GM23338 (cell line): ENCODE results near the gene EEF2. TPM values are rescaled to one million over a fixed set of nuclear protein-coding genes. Genes with fewer than 3 reads are reported as not detected.

Experiments
- ATAC-seq: fragments of 200-7000 bp; cut with Tn5 transposase; 3 replicates; pipeline ENCODE4 v1.9.1; 2020
- DNase-seq: peaks from one replicate; pipeline ENCODE4 v3.0.0-alpha.2; 2015; ENCODE audit warnings: low spot score
- H2AFZ ChIP-seq: fragments of 200-600 bp; sonication (generic); 2 replicates; pipeline ENCODE4 v1.8.0; 2016; ENCODE audit warnings: antibody characterized with exemption, mild to moderate bottlenecking, moderate library complexity
- H3F3A ChIP-seq: fragments of 200-600 bp; sonication (generic); replicated peaks from 2 replicates; pipeline ENCODE4 v1.8.0; 2017; ENCODE audit warnings: antibody characterized with exemption, mixed run types, low read depth
- H3K27ac ChIP-seq: fragments of 200-600 bp; sonication (generic); 2 replicates; pipeline ENCODE4 v1.6.1; 2016; ENCODE audit warnings: low read depth
- H3K27me3 ChIP-seq: fragments of 200-600 bp; sonication (generic); 2 replicates; pipeline ENCODE4 v1.8.0; 2016; ENCODE audit warnings: mild to moderate bottlenecking, mixed run types, moderate library complexity; ENCODE audit not compliant: insufficient read depth
- H3K36me3 ChIP-seq: fragments of 200-600 bp; sonication (generic); 2 replicates; pipeline ENCODE4 v1.8.0; 2016; ENCODE audit warnings: mild to moderate bottlenecking; ENCODE audit not compliant: insufficient read depth
- H3K4me1 ChIP-seq: fragments of 200-600 bp; sonication (generic); 2 replicates; pipeline ENCODE4 v1.8.0; 2016; ENCODE audit warnings: mild to moderate bottlenecking, moderate library complexity; ENCODE audit not compliant: insufficient read depth
- H3K4me2 ChIP-seq: fragments of 200-600 bp; sonication (generic); 2 replicates; pipeline ENCODE4 v1.7.1; 2017; ENCODE audit warnings: mixed run types
- H3K4me3 ChIP-seq: fragments of 200-600 bp; sonication (generic); 2 replicates; pipeline ENCODE4 v1.6.1; 2016; ENCODE audit warnings: mixed run types
- H3K79me2 ChIP-seq: fragments of 200-600 bp; sonication (generic); replicated peaks from 2 replicates; pipeline ENCODE4 v1.8.0; 2017; ENCODE audit warnings: mild to moderate bottlenecking; ENCODE audit not compliant: insufficient read depth
- H3K9me2 ChIP-seq: fragments of 200-600 bp; sonication (generic); 2 replicates; pipeline ENCODE4 v1.8.0; 2017; ENCODE audit not compliant: insufficient read depth
- H4K20me1 ChIP-seq: fragments of 200-600 bp; sonication (generic); replicated peaks from 2 replicates; pipeline ENCODE4 v1.8.0; 2017; ENCODE audit warnings: mild to moderate bottlenecking; ENCODE audit not compliant: insufficient read depth
- H3K27ac Mint-ChIP-seq: 2 replicates; pipeline ENCODE4 v1.8.0; 2020; ENCODE audit warnings: inconsistent platforms, mild to moderate bottlenecking, moderate library complexity, mixed read lengths
- H3K27me3 Mint-ChIP-seq: 3 replicates; pipeline ENCODE4 v1.8.0; 2022; ENCODE audit warnings: low read depth, mild to moderate bottlenecking, moderate library complexity, mixed read lengths, inconsistent platforms; ENCODE audit not compliant: insufficient read depth, poor library complexity
- H3K36me3 Mint-ChIP-seq: 3 replicates; pipeline ENCODE4 v1.8.0; 2021; ENCODE audit warnings: low read depth, mild to moderate bottlenecking, inconsistent platforms, moderate library complexity, mixed read lengths
- H3K4me1 Mint-ChIP-seq: 3 replicates; pipeline ENCODE4 v1.8.0; 2020; ENCODE audit warnings: mild to moderate bottlenecking, inconsistent platforms, mixed read lengths
- H3K4me3 Mint-ChIP-seq: 3 replicates; pipeline ENCODE4 v1.8.0; 2021; ENCODE audit warnings: moderate library complexity, mild to moderate bottlenecking, inconsistent platforms, mixed read lengths
- H3K9me3 Mint-ChIP-seq: 3 replicates; pipeline ENCODE4 v1.8.0; 2020; ENCODE audit warnings: moderate library complexity, mild to moderate bottlenecking, inconsistent platforms, mixed read lengths
- CREB1 ChIP-seq: fragments of 250-450 bp; sonication (Bioruptor Pico); IDR thresholded peaks from 2 replicates; pipeline ENCODE4 v1.5.0; 2020; ENCODE audit warnings: low read depth, mild to moderate bottlenecking, moderate library complexity
- EZH2 ChIP-seq: fragments of 200-600 bp; sonication (generic); IDR thresholded peaks from one replicate; pipeline ENCODE4 v1.8.0; 2017; ENCODE audit warnings: antibody characterized with exemption, mild to moderate bottlenecking, low read depth; ENCODE audit not compliant: unreplicated experiment
- EZH2phosphoT487 ChIP-seq: fragments of 200-600 bp; sonication (generic); IDR thresholded peaks from one replicate; pipeline ENCODE4 v1.8.1; 2018; ENCODE audit warnings: antibody characterized with exemption; ENCODE audit not compliant: unreplicated experiment
- JUNB ChIP-seq: IDR thresholded peaks from one replicate; pipeline ENCODE4 v1.6.1; 2016; ENCODE audit warnings: antibody characterized with exemption; ENCODE audit not compliant: unreplicated experiment
- NANOG ChIP-seq: IDR thresholded peaks from 2 replicates; pipeline ENCODE4 v1.6.1; 2016; ENCODE audit warnings: antibody characterized with exemption, borderline replicate concordance
- POLR2AphosphoS5 ChIP-seq: IDR thresholded peaks from 2 replicates; pipeline ENCODE4 v1.6.1; 2016; ENCODE audit warnings: antibody characterized with exemption, low read depth
- ZNF331 ChIP-seq: fragments of 250-450 bp; sonication (Bioruptor Pico); IDR thresholded peaks from 2 replicates; pipeline ENCODE4 v1.5.0; 2020; ENCODE audit warnings: low read depth, mild to moderate bottlenecking, moderate library complexity
- ZNF462 ChIP-seq: fragments of 250-450 bp; sonication (Bioruptor Pico); IDR thresholded peaks from 2 replicates; pipeline ENCODE4 v1.5.0; 2020; ENCODE audit warnings: mild to moderate bottlenecking, moderate library complexity
- polyA plus RNA-seq: library from polyadenylated mRNA; unstranded; fragments of >200 nt; fragmentation: Nextera tagmentation; extraction: Ambion mirVana; gene quantifications from 2 replicates; pipeline ENCODE4 v1.2.1, GENCODE V29; 2016
- total RNA-seq: library from RNA; depleted of rRNA; stranded (reverse); fragments of >200 nt; shearing (Covaris generic); gene quantifications from 2 replicates; pipeline ENCODE4 v1.2.3, GENCODE V29; 2014

EEF2 gene
- total and polyA plus RNA-seq, 2 experiments from 2014 or later, result 772 to 2,987 TPM

GRCh38 chr19:4030981-4031380 lies 45.7 kb upstream of the EEF2 start:
- no peaks in the 10 kb centered on the region; the same call in 1 of the 2 replicates for H3K36me3 ChIP-seq
- Mint-ChIP-seq H3K4me1 (no peaks in the 10 kb centered on the region), H3K9me3 (no peaks in the 10 kb centered on the region), H3K27ac (no peak overlapping the region), H3K27me3 (no peaks in the 10 kb centered on the region), H3K4me3 (no peak overlapping the region), H3K36me3 (peaks cover 23% of the 10 kb centered on the region)
- H3F3A ChIP-seq, result no peaks in the 10 kb centered on the region; the same call in 1 of the 2 replicates
- H3K27me3 ChIP-seq, result no peaks in the 10 kb centered on the region
- no peaks in the 10 kb centered on the region; the same call in 1 of the 2 replicates for H4K20me1 ChIP-seq
- TF ChIP-seq ZNF462 (CRISPR knock-in tag) (no peak), EZH2phosphoT487 (no peak), ZNF331 (CRISPR knock-in tag) (no peak), NANOG (no peak)
- no peak for ATAC-seq
- no peak overlapping the region for H3K27ac ChIP-seq
- no peaks in the 10 kb centered on the region for H3K79me2 ChIP-seq
- H3K4me1 ChIP-seq, result no peaks in the 10 kb centered on the region
- no peak overlapping the region for H3K4me3 ChIP-seq
- H3K9me2 ChIP-seq, result no peaks in the 10 kb centered on the region
- H2AFZ ChIP-seq, result no peak overlapping the region
- no peak for DNase-seq
- H3K4me2 ChIP-seq, result no peak overlapping the region

DNA sequence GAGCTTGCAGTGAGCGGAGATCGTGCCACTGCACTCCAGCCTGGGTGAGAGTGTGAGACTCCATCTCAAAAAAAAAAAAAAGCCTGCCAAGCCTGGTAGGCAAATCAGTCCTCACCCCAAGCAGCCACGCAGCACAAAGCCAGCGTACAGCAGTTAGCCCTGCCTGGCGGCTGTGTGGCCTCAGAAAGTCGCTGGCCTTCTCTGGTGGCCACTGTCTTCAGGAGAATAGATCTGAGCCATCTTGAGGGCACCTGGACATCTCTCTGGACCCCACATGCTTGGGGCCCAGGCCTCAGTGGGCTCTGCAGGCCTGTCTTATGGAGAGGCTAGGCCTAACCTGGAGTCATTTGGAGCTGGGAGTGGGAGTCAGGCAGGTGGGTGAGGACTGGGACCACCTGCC lies 45.3 kb upstream of the EEF2 start:
- no peaks in the 10 kb centered on the region for H3K4me1 Mint-ChIP-seq
- H3K27ac ChIP-seq, result no peak overlapping the region
- H3K4me3 Mint-ChIP-seq, result no peak overlapping the region
- DNase-seq (no peak), ATAC-seq (no peak)
- no peaks in the 10 kb centered on the region for H3K4me1 ChIP-seq
- no peaks in the 10 kb centered on the region; the same call in 1 of the 2 replicates for H3K36me3 ChIP-seq
- no peak overlapping the region for H3K4me2 ChIP-seq
- no peaks in the 10 kb centered on the region for H3K27me3 Mint-ChIP-seq
- H3K79me2 ChIP-seq, result no peaks in the 10 kb centered on the region
- H3K36me3 Mint-ChIP-seq, result peaks cover 25% of the 10 kb centered on the region
- no peak overlapping the region for H2AFZ ChIP-seq
- H3K27me3 ChIP-seq, result no peaks in the 10 kb centered on the region
- H3K9me3 Mint-ChIP-seq, result no peaks in the 10 kb centered on the region
- H3F3A ChIP-seq, result no peaks in the 10 kb centered on the region
- TF ChIP-seq JUNB (no peak), ZNF331 (CRISPR knock-in tag) (no peak), POLR2AphosphoS5 (no peak), EZH2 (no peak), CREB1 (CRISPR knock-in tag) (no peak)
- H3K9me2 ChIP-seq, result no peaks in the 10 kb centered on the region
- no peak overlapping the region for H3K4me3 ChIP-seq
- H3K27ac Mint-ChIP-seq, result no peak overlapping the region
- H4K20me1 ChIP-seq, result no peaks in the 10 kb centered on the region; the same call in 1 of the 2 replicates
